ENCODE results near the gene RTL5.

The RTL5 gene

GRCh38 chrX:72107841-72108595 lies 23.7 kb downstream of the RTL5 start:
- DNase-seq: no peak

- DNase-seq: no peak
These were observed 24.4 kb downstream of the RTL5 start for GRCh38 chrX:72107320-72107719.

- DNase-seq: peak in 1 of 2 experiments; percentile 10
These were observed 26.3 kb downstream of the RTL5 start for GRCh38 chrX:72105436-72105835.

- no peak for DNase-seq
These were observed 29.0 kb downstream of the RTL5 start for GRCh38 chrX:72102760-72103159.

GRCh38 chrX:72102126-72102525 lies 29.6 kb downstream of the RTL5 start:
- no peak for DNase-seq

GRCh38 chrX:72101597-72102037 lies 30.1 kb downstream of the RTL5 start:
- DNase-seq: no peak

- DNase-seq: peak; percentile 39 to 42
These were observed 30.8 kb downstream of the RTL5 start for GRCh38 chrX:72100824-72101351.

GRCh38 chrX:72100051-72100755 lies 31.5 kb downstream of the RTL5 start:
- no peak for DNase-seq

GRCh38 chrX:72097098-72097497 lies 34.6 kb downstream of the RTL5 start:
- DNase-seq: no peak

GRCh38 chrX:72095370-72095769 lies 36.3 kb downstream of the RTL5 start:
- no peak for DNase-seq

GRCh38 chrX:72094894-72095293 lies 36.8 kb downstream of the RTL5 start:
- DNase-seq: peak; percentile 44

GRCh38 chrX:72089254-72089653 lies 42.5 kb downstream of the RTL5 start:
- DNase-seq: no peak

- no peak for DNase-seq
These were observed 43.0 kb downstream of the RTL5 start for GRCh38 chrX:72088761-72089160.

- no peak for DNase-seq
These were observed 44.7 kb downstream of the RTL5 start for GRCh38 chrX:72086995-72087394.

GRCh38 chrX:72084114-72084513 lies 47.6 kb downstream of the RTL5 start:
- DNase-seq: no peak

- no peak for DNase-seq
These were observed 48.4 kb downstream of the RTL5 start for GRCh38 chrX:72083291-72083690.

GRCh38 chrX:72081605-72082320 lies 50.0 kb downstream of the RTL5 start:
- no peak for DNase-seq

GRCh38 chrX:72080800-72081199 lies 50.9 kb downstream of the RTL5 start:
- no peak for DNase-seq

GRCh38 chrX:72080150-72080549 lies 51.6 kb downstream of the RTL5 start:
- DNase-seq: no peak

- no peak for DNase-seq
These were observed 52.1 kb downstream of the RTL5 start for GRCh38 chrX:72079607-72080006.

- DNase-seq: no peak
These were observed 53.3 kb downstream of the RTL5 start for GRCh38 chrX:72078411-72078810.

Data from activated CD4-positive, alpha-beta T cell treated with anti-CD3 and anti-CD28 coated beads, Interleukin-2, amount 50 U/mL, for 4 hours (primary cell).